OCI-LY7 (cell line): ENCODE results near the gene PCK2. TPM values are rescaled to one million over a fixed set of nuclear protein-coding genes. Genes with fewer than 3 reads are reported as not detected.

Experiments
- BruUV-seq: library from RNA; stranded (reverse); fragments of 400-500 nt; replicated peaks from 2 replicates; lab custom pipeline; 2021; lab: Mats Ljungman, UMichigan
- CTCF ChIA-PET: fragments of 300-600 bp; sonication (Branson Sonifier 250); formaldehyde crosslinking; loops from one replicate; lab custom pipeline; 2022; ENCODE audit warnings: antibody characterized with exemption; ENCODE audit not compliant: unreplicated experiment; lab: Charles Lee
- POLR2A ChIA-PET: fragments of 300-600 bp; sonication (Branson Sonifier 250); formaldehyde crosslinking; loops from one replicate; lab custom pipeline; 2022; ENCODE audit warnings: antibody characterized with exemption; lab: Charles Lee
- DNase-seq: peaks from one replicate; pipeline ENCODE4 v3.0.0-alpha.2; 2015; ENCODE audit warnings: low spot score
- H2AFZ ChIP-seq: fragments of 200-600 bp; sonication (generic), shearing (Covaris generic); 2 replicates; pipeline ENCODE4 v1.6.1; 2014; ENCODE audit warnings: mild to moderate bottlenecking, antibody characterized with exemption, low read length, moderate library complexity
- H3K27ac ChIP-seq: fragments of 200-600 bp; sonication (generic); 2 replicates; pipeline ENCODE4 v1.5.1; 2014; ENCODE audit warnings: mixed run types, low read depth, mild to moderate bottlenecking, moderate library complexity, low read length, inconsistent platforms; ENCODE audit not compliant: poor library complexity, severe bottlenecking
- H3K36me3 ChIP-seq: fragments of 200-600 bp; sonication (generic); 2 replicates; pipeline ENCODE4 v1.6.1; 2014; ENCODE audit warnings: mild to moderate bottlenecking, antibody characterized with exemption, low read length, moderate library complexity, mixed read lengths; ENCODE audit not compliant: insufficient read depth
- H3K4me1 ChIP-seq: fragments of 200-600 bp; sonication (generic); 2 replicates; pipeline ENCODE4 v1.5.1; 2014; ENCODE audit warnings: mild to moderate bottlenecking, low read length; ENCODE audit not compliant: insufficient read depth, poor library complexity, severe bottlenecking
- H3K4me2 ChIP-seq: fragments of 200-600 bp; sonication (generic); 2 replicates; pipeline ENCODE4 v1.6.1; 2014; ENCODE audit warnings: mild to moderate bottlenecking, low read length
- H3K4me3 ChIP-seq: fragments of 200-600 bp; sonication (generic); 2 replicates; pipeline ENCODE4 v1.5.1; 2014; ENCODE audit warnings: mild to moderate bottlenecking, low read depth, low read length; ENCODE audit not compliant: poor library complexity, severe bottlenecking
- H3K79me2 ChIP-seq: fragments of 200-600 bp; sonication (generic); 2 replicates; pipeline ENCODE4 v1.6.1; 2016; ENCODE audit warnings: low read depth, mild to moderate bottlenecking, low read length, moderate library complexity, mixed read lengths; ENCODE audit not compliant: insufficient read depth
- H3K9me2 ChIP-seq: fragments of 200-600 bp; sonication (generic); 2 replicates; pipeline ENCODE4 v1.6.1; 2016; ENCODE audit warnings: mild to moderate bottlenecking, low read length, mixed read lengths; ENCODE audit not compliant: insufficient read depth
- H3K9me3 ChIP-seq: fragments of 200-600 bp; sonication (generic); 2 replicates; pipeline ENCODE4 v1.6.1; 2014; ENCODE audit warnings: mild to moderate bottlenecking, mixed run types, low read length, mixed read lengths
- H4K20me1 ChIP-seq: fragments of 200-600 bp; sonication (generic); 2 replicates; pipeline ENCODE4 v1.6.1; 2014; ENCODE audit warnings: mild to moderate bottlenecking, antibody characterized with exemption, low read length, moderate library complexity, mixed read lengths; ENCODE audit not compliant: insufficient read depth
- CTCF ChIP-seq: fragments of 200-600 bp; sonication (generic); conservative IDR thresholded peaks from 2 replicates; pipeline ENCODE4 v1.5.1; 2014; ENCODE audit warnings: mild to moderate bottlenecking, antibody characterized with exemption, low read length, moderate library complexity, mixed read lengths
- EZH2phosphoT487 ChIP-seq: fragments of 200-600 bp; sonication (generic); IDR thresholded peaks from 2 replicates; pipeline ENCODE4 v1.6.1; 2018; ENCODE audit warnings: low read depth, borderline replicate concordance, mild to moderate bottlenecking, mixed run types, antibody characterized with exemption, low read length, moderate library complexity, mixed read lengths
- intact Hi-C: fragments of 100-400 bp; cut with micrococcal nuclease; formaldehyde crosslinking; loops from one replicate; pipeline ENCODE4 v1.10.0; 2022; ENCODE audit not compliant: unreplicated experiment
- total RNA-seq, 2 experiments: library from RNA; depleted of rRNA in 1 of 2; stranded (reverse); fragments of >200 nt in 1 of 2; shearing (Covaris generic) in 1 of 2; gene quantifications; 2 replicates each; pipeline ENCODE4 v1.2.3, GENCODE V29; 2014 to 2022

The PCK2 gene
- total RNA-seq, 2 experiments from 2014 or later = 43.6 to 130 TPM

GRCh38 chr14:24141097-24141880 is 47.2 kb downstream of the PCK2 start, which contains the start of gene EMC9:
Gene EMC9 (minus strand): TSS chr14:24141591. CDS start chr14:24141304, 287 bp downstream.
- Histone ChIP-seq H4K20me1 (0 out of 2 replicates have a peak, but pooled peaks cover 6% of the 10 kb centered on the region), H3K4me3 (peak within 1 kb of the TSS; percentile 85), H3K36me3 (peaks cover 55% of the 10 kb centered on the region), H3K4me1 (peaks cover 44% of the 10 kb centered on the region), H3K9me3 (no peaks in the 10 kb centered on the region), H3K27ac (peak within 1 kb of the TSS; percentile 81), H3K4me2 (peak within 1 kb of the TSS; percentile 89), H3K79me2 (peaks cover 36% of the 10 kb centered on the region), H3K9me2 (no peaks in the 10 kb centered on the region), H2AFZ (peak within 1 kb of the TSS; percentile 84)
- BruUV-seq = no TSS peak
- peak; percentile 100 for DNase-seq
- intact Hi-C loops = loop anchor here (1.0 to 10.0 kb wide), 4 partner anchors 20 to 836 kb away; partner anchors contain the start of genes BCL2L2, DCAF11, IPO4 and IRF9
- ChIA-PET CTCF (interaction anchor here (0.9 to 1.0 kb wide), 2 partner anchors 9 to 20 kb away, joined by 4 to 5 read pairs; partner anchors contain the start of gene IRF9), POLR2A (interaction anchor here (0.7 to 2.5 kb wide), 12 partner anchors 15 to 105 kb away, joined by 3 to 14 read pairs (median 3); partner anchors contain the start of genes DCAF11, IRF9, NRL and PCK2)
- TF ChIP-seq EZH2phosphoT487 (no peak), CTCF (peak; percentile 51)

GRCh38 chr14:24143511-24143910 is 49.4 kb downstream of the PCK2 start:
- TF ChIP-seq CTCF = no peak
- TF ChIP-seq EZH2phosphoT487 = no peak
- H3K36me3 ChIP-seq = peaks cover 41% of the 10 kb centered on the region
- H3K4me2 ChIP-seq = no peak overlapping the region
- H3K9me2 ChIP-seq = no peaks in the 10 kb centered on the region
- peaks cover 34% of the 10 kb centered on the region for H3K4me1 ChIP-seq
- CTCF ChIA-PET = no interaction called here
- BruUV-seq = no TSS peak
- DNase-seq = no peak
- H3K27ac ChIP-seq = no peak overlapping the region
- no peak overlapping the region for H3K4me3 ChIP-seq
- H4K20me1 ChIP-seq = 0 out of 2 replicates have a peak, but pooled peaks cover 6% of the 10 kb centered on the region
- no peaks in the 10 kb centered on the region for H3K9me3 ChIP-seq
- POLR2A ChIA-PET = interaction anchor here (1.0 to 1.3 kb wide), 3 partner anchors 18 to 35 kb away, joined by 3 to 5 read pairs (median 3); partner anchors contain the start of genes DCAF11, IRF9 and NRL
- H2AFZ ChIP-seq = no peak overlapping the region
- intact Hi-C loops = loop anchor here (10.0 kb wide), 1 partner anchor 839 kb away; the partner anchor contains the start of genes BCL2L2 and PPP1R3E
- peaks cover 44% of the 10 kb centered on the region for H3K79me2 ChIP-seq
